Testis (tissue), 2 donors: ENCODE measurements around the gene FBH1.

Experiments
- POLR2A ChIP-seq: fragments of 450-650 bp; IDR thresholded peaks from one replicate; pipeline ENCODE4 v1.6.1; 2017; ENCODE audit warnings: antibody characterized with exemption, mild to moderate bottlenecking, moderate library complexity
- TF ChIP-seq, protein P1 (sequence below), 3 experiments: fragments of 450-650 bp in 2 of 3; fragments of 200-600 bp in 1 of 3; sonication (generic) in 1 of 3; IDR thresholded peaks; one replicate each; pipeline ENCODE4 v1.5.1; 2016 to 2019; ENCODE audit warnings: antibody characterized with exemption in 3 of 3, mild to moderate bottlenecking in 2 of 3, moderate library complexity in 1 of 3

DNA sequence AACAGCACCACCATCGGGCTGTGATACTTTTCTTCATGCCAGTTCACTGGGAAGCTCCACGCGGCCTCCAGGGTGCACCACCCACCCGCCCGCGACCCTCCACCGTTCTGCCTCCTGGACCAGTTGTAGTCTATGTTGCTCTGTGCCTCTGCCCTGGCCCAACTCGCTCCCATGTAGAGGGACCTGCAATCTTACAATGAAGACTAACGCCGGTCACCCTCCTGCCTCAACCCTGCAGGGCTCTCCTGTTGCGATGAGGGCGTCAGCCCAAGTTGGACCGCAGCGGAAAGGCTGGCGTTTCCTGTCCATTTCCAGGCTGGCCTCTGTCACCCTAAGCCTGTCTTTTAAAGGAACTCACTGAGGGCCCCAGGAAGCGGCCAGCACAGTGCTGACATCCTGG is 52.4 kb downstream of the FBH1 start:
- TF ChIP-seq POLR2A: no peak
- TF ChIP-seq, protein P1, sequence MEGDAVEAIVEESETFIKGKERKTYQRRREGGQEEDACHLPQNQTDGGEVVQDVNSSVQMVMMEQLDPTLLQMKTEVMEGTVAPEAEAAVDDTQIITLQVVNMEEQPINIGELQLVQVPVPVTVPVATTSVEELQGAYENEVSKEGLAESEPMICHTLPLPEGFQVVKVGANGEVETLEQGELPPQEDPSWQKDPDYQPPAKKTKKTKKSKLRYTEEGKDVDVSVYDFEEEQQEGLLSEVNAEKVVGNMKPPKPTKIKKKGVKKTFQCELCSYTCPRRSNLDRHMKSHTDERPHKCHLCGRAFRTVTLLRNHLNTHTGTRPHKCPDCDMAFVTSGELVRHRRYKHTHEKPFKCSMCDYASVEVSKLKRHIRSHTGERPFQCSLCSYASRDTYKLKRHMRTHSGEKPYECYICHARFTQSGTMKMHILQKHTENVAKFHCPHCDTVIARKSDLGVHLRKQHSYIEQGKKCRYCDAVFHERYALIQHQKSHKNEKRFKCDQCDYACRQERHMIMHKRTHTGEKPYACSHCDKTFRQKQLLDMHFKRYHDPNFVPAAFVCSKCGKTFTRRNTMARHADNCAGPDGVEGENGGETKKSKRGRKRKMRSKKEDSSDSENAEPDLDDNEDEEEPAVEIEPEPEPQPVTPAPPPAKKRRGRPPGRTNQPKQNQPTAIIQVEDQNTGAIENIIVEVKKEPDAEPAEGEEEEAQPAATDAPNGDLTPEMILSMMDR (IDR thresholded peaks at IDR 0.05): no peak
